LoVo (cell line): Measurements from ENCODE around the gene MYL12B.
"Not testable (repeated sequence)": the region's sequence is repeated elsewhere in the genome, so short reads cannot be mapped to it uniquely, and the experiment has no call there.

Experiments
- DNase-seq: peaks from one replicate; pipeline ENCODE4 v3.0.0-alpha.2; 2016; ENCODE audit warnings: low spot score

MYL12B gene

GRCh38 chr18:3262234-3263131 is 550 bp downstream of the MYL12B start:
- DNase-seq: no peak

- DNase-seq: no peak
Measured at GRCh38 chr18:3263132-3263700, 1.3 kb downstream of the MYL12B start.

GRCh38 chr18:3264362-3264761 is 2.4 kb downstream of the MYL12B start:
- no peak for DNase-seq

GRCh38 chr18:3265564-3266033 is 3.7 kb downstream of the MYL12B start:
- no peak for DNase-seq

GRCh38 chr18:3266062-3266608 is 4.2 kb downstream of the MYL12B start:
- DNase-seq: no peak

- DNase-seq: no peak
Measured at GRCh38 chr18:3268306-3268705, 6.4 kb downstream of the MYL12B start.

- no peak for DNase-seq
Measured at GRCh38 chr18:3269241-3269913, 7.4 kb downstream of the MYL12B start.

GRCh38 chr18:3269914-3270299 is 8.0 kb downstream of the MYL12B start:
- DNase-seq: no peak

- no peak for DNase-seq
Measured at GRCh38 chr18:3273042-3273441, 11.1 kb downstream of the MYL12B start.

- not testable (repeated sequence) for DNase-seq
Measured at GRCh38 chr18:3277643-3278213, 15.8 kb downstream of the MYL12B start.

GRCh38 chr18:3279201-3280185 is 17.6 kb downstream of the MYL12B start:
- no peak for DNase-seq

- peak; percentile 84 for DNase-seq
Measured at GRCh38 chr18:3281456-3282400, 19.8 kb downstream of the MYL12B start.

GRCh38 chr18:3283253-3283863 is 21.4 kb downstream of the MYL12B start:
- no peak for DNase-seq

- no peak for DNase-seq
Measured at GRCh38 chr18:3283908-3284307, 22.0 kb downstream of the MYL12B start.

GRCh38 chr18:3284501-3284900 is 22.6 kb downstream of the MYL12B start:
- DNase-seq: no peak

- no peak for DNase-seq
Measured at GRCh38 chr18:3286159-3286558, 24.2 kb downstream of the MYL12B start.

GRCh38 chr18:3293196-3293951 is 31.4 kb downstream of the MYL12B start:
- DNase-seq: no peak

- no peak for DNase-seq
Measured at GRCh38 chr18:3294435-3295080, 32.6 kb downstream of the MYL12B start.
